H7 (cell line): ENCODE measurements around the gene PITPNM2. TPM values are rescaled to one million over a fixed set of nuclear protein-coding genes. Genes with fewer than 3 reads are reported as not detected.
A peak's percentile ranks its signal among the peaks of the same experiment; 100 is the strongest.

ENCODE experiments used
- DNase-seq: peaks from one replicate; pipeline ENCODE4 v3.0.0; 2012
- H3K27me3 ChIP-seq: 2 replicates; pipeline ENCODE4 v1.6.0; 2011; ENCODE audit warnings: mild to moderate bottlenecking, low read length; ENCODE audit not compliant: control insufficient read depth, insufficient read depth
- H3K36me3 ChIP-seq: replicated peaks from 2 replicates; pipeline ENCODE4 v1.5.1; 2011; ENCODE audit warnings: low read length; ENCODE audit not compliant: control insufficient read depth, insufficient read depth
- H3K4me3 ChIP-seq: 2 replicates; pipeline ENCODE4 v1.5.1; 2011; ENCODE audit warnings: low read depth, mild to moderate bottlenecking, control low read depth, low read length, moderate library complexity; ENCODE audit not compliant: insufficient read depth
- total RNA-seq: library from RNA; depleted of rRNA; stranded (reverse); fragments of >200 nt; shearing (Covaris generic); gene quantifications from 2 replicates; pipeline ENCODE4 v1.2.3, GENCODE V29; 2014

The PITPNM2 gene
- total RNA-seq, 1 experiment from 2014 or later, result 3.7 TPM

DNA sequence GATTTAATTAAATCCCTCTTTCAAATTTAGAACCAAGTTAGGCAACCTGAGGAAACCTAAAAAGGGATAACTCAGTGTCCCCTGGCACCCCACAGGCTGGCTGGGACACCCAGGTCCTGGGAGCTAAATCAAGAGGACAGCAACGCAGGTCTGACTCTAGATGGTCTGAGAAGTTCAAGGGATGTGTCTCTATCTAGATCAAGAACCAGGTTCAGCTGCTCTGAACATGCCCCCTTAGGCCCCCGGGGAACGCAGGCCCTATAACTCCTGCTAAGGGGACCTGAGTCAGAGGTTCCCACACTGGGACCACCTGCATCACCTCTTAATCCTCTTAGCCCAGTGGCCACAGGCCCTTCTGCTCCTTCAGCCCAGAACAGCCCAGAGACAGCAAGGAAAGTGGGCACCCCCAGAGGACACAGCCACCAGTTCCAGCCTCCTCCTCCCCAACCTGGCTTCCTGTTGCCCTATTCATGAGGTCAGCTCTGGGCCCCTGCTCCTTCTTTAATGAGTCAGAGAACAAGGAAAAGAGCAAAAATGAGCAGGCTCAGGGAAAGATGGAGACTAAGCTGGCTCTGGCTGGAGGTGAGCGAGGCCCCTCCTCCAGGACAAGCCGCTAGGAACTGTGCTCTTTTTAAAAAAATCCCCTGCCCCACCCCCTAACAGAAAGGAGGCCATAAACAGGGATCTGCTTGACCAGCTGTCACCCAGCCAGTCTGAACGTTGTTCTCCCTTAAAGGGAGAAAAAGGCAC, 10.8 kb downstream of the PITPNM2 start:
- no peaks in the 10 kb centered on the region for H3K27me3 ChIP-seq
- no peak for DNase-seq
- no peaks in the 10 kb centered on the region for H3K36me3 ChIP-seq
- no peak overlapping the region for H3K4me3 ChIP-seq

- no peak for DNase-seq
- no peaks in the 10 kb centered on the region for H3K36me3 ChIP-seq
- no peaks in the 10 kb centered on the region for H3K27me3 ChIP-seq
- no peak overlapping the region for H3K4me3 ChIP-seq
These were observed 15.2 kb downstream of the PITPNM2 start for GRCh38 chr12:123135688-123136087.

DNA sequence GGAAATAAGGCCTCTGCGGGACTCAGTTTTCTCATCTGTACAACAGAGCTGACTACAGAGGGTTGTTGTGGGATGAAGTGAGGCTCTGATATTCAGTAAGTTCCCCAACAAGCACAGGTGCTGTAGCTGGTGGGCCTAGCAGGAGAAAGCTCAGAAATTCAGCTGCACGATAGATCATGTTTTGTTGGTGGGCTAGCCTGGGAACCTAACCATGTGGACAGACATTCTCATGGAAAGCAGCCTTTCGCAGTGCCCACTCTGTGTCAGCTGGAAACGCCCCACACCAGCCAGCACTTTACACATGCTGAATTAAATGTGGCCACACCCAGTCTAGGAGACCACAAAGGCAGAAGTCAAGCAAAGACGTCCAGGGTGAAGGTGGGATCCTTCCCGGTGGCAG, 16.1 kb downstream of the PITPNM2 start:
- no peaks in the 10 kb centered on the region for H3K36me3 ChIP-seq

GRCh38 chr12:123134271-123134671, 16.6 kb downstream of the PITPNM2 start:
- Histone ChIP-seq H3K4me3 (no peak overlapping the region), H3K36me3 (no peaks in the 10 kb centered on the region), H3K27me3 (no peaks in the 10 kb centered on the region)
- DNase-seq, result no peak

More for the DNA sequence above, 16.1 kb downstream of the PITPNM2 start:
- DNase-seq, result no peak
- H3K4me3 ChIP-seq, result no peak overlapping the region
- no peaks in the 10 kb centered on the region for H3K27me3 ChIP-seq

DNA sequence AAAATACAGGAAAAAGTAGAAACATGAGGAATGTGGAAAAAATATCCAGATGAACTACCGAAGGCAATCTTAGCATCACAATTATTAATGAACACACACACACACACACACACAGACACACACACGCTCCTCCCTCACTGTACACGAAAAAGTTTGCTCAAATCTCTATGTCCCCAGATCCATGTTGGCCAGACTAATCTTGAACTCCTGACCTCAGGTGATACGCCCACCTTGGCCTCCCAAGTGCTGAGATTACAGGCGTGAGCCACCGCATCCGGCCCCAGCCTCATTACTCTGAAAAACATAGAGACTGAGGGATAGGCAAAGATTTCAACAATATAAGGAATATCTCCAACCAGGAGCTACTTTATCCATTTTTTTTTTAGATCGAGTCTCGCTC, 17.2 kb downstream of the PITPNM2 start:
- H3K27me3 ChIP-seq, result no peaks in the 10 kb centered on the region

DNA sequence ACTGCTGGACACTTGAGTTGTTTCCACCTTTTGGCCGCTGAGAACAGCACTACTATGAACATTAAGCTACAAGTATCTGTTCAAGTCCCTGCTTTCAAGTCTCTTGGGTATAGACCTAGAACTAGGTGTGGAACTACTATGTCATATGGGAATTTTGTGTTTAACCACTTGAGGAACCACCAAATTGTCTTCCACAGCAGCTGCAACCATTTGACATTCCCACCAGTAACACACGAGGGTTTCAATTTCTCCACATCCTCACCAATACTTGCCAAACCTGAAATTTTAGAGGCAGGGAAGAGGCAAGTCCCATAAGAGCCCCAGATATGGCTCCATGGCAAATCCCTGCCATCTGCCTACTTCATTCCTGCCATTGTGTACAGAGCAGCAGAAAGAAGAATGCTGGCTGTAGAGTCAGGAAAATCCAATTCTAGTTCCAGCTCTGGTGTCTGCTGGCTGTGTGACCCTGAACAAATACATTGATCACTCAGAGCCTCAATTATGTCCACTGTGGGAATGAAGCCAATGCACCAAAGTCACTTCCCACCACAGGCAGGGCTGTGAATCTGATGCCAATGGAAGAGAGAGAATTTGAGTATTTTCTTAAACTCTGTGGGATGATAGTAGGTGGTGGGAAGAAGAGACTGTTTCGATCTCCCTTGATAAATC, 17.8 kb downstream of the PITPNM2 start:
- Histone ChIP-seq H3K36me3 (no peaks in the 10 kb centered on the region), H3K4me3 (no peak overlapping the region), H3K27me3 (no peaks in the 10 kb centered on the region)
- DNase-seq, result no peak

More for the DNA sequence above, 17.2 kb downstream of the PITPNM2 start:
- Histone ChIP-seq H3K4me3 (no peak overlapping the region), H3K36me3 (no peaks in the 10 kb centered on the region)
- DNase-seq, result no peak

DNA sequence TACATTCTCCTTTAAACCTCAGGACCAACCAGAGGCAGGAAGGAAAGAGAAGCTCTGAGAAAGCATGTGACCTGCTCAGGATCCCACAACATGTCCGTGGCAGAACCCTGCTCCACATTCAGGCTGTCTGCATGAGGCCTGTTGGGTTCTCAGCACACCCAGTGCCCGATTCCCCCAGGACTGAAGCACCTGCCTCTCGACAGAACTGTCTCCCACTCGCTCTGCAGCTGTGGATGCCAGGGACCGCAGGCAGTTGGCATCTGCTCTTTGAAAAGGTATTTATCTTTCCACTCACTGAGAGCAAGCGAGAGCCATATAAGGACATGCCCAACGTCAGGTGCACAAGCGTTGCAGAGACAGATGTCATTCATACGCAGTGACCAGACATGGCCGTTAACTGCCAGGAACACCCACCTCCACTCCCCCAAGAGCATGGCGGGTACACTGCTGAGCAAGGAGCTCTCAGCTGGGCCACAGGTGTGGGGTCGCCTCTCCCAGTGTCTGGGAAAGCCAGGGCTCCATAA, 18.9 kb downstream of the PITPNM2 start:
- H3K27me3 ChIP-seq, result no peaks in the 10 kb centered on the region
- H3K36me3 ChIP-seq, result no peaks in the 10 kb centered on the region
- DNase-seq, result no peak
- H3K4me3 ChIP-seq, result no peak overlapping the region

- H3K27me3 ChIP-seq, result no peaks in the 10 kb centered on the region
- H3K4me3 ChIP-seq, result no peak overlapping the region
- no peak for DNase-seq
- H3K36me3 ChIP-seq, result no peaks in the 10 kb centered on the region
These were observed 19.5 kb downstream of the PITPNM2 start for GRCh38 chr12:123131291-123131832.

DNA sequence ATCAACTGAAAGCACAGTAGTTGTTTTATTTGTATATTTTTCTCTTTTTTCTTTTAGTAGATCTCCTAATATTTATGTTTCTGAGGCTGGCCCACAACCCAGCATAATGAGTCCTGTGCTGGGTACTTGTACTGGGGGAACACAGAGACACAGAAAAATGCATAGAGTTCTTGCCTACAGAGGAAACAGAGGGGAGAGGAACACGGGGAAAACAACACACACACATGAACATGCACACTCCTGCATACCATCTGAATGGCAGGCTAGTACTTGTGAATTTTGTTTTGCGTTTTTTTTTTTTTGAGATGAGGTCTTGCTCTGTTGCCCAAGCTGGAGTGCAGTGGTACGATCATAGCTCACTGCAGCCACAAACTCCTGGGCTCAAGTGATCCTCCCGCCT, 21.3 kb downstream of the PITPNM2 start:
- H3K36me3 ChIP-seq, result no peaks in the 10 kb centered on the region
- no peak overlapping the region for H3K4me3 ChIP-seq
- no peak for DNase-seq
- no peaks in the 10 kb centered on the region for H3K27me3 ChIP-seq

- no peak for DNase-seq
- H3K27me3 ChIP-seq, result no peaks in the 10 kb centered on the region
- no peaks in the 10 kb centered on the region for H3K36me3 ChIP-seq
- no peak overlapping the region for H3K4me3 ChIP-seq
These were observed 23.8 kb downstream of the PITPNM2 start for GRCh38 chr12:123127182-123127495.

- no peaks in the 10 kb centered on the region for H3K27me3 ChIP-seq
- H3K4me3 ChIP-seq, result no peak overlapping the region
- no peaks in the 10 kb centered on the region for H3K36me3 ChIP-seq
- peak; percentile 49 for DNase-seq
These were observed 24.4 kb downstream of the PITPNM2 start for GRCh38 chr12:123126294-123127181.

DNA sequence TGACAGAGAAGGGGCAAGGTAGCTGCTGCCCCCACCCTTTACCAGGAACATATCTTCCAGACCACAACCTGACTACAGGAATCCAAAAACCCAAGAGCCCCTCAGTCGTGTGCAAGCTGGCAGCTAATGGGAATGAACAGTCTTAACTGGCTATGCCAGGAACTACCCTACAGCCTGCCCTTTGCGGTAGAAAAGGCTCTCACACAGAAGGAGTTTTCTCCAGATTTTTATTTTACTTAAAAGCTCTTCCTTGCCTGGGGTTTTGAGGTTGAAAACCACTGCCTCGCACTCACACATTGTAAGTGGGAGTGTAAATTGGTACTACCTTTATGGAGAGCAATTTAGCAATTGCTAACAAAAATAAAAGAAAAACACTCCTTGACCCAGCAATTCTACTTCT, 28.3 kb downstream of the PITPNM2 start:
- no peaks in the 10 kb centered on the region for H3K36me3 ChIP-seq
- no peak for DNase-seq
- no peaks in the 10 kb centered on the region for H3K27me3 ChIP-seq
- H3K4me3 ChIP-seq, result no peak overlapping the region

DNA sequence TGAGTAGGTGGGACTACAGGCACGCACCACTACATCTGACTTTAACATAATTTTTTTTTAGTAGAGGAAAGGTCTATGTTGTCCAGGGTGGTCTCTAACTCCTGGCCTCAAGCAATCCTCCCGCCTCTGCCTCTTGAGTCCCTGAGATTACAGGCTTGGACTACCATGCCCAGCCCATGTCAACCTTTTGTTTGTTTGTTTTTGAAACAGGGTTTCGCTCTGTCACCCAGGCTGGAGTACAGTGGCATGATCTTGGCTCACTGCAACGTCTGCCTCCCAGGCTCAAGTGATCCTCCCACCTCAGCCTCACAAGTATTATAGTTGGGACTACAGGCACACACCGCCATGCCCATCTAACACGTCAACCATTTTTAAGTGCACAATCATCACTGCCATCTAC, 29.2 kb downstream of the PITPNM2 start:
- H3K27me3 ChIP-seq, result no peaks in the 10 kb centered on the region
- no peaks in the 10 kb centered on the region for H3K36me3 ChIP-seq
- H3K4me3 ChIP-seq, result no peak overlapping the region
- DNase-seq, result no peak

DNA sequence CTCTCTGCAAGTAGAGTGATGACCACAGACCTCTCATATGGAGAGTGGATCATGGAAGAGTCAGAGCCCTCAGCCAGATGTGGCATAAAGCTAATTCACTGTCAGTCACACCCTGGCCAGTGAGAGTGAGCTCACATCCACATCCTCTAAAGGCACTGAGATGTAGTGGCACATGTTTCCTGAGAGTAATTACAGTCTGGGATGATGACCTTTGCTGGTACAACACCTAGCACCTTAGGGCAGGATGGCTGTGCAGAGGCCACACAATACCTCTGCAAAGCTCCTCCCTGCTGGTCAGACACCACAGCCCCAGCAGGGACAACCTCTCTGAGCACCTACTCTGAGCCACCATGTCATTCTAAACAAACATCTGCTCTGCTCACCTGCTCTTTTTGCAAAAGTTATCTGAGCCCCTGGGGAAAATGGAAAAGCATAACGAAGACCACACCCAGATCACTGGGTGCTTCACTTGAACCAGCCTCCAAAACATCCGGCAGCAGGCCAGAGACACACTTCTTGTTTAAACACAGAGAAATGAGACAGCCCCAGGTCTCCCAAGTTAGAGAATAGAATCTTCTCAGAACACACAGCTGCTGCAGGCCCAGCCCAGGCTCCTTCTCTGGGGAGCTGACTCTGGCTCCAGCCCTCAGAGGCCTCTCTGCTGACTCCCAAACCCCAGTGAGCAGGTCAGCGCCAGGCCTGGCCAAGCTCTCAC, 30.3 kb downstream of the PITPNM2 start:
- Histone ChIP-seq H3K27me3 (no peaks in the 10 kb centered on the region), H3K4me3 (no peak overlapping the region), H3K36me3 (no peaks in the 10 kb centered on the region)
- DNase-seq, result no peak
